GM11168 (cell line): ENCODE data around the gene BCL2L12.

ENCODE experiments used
- in situ Hi-C: fragments of 300-500 bp; cut with MboI; formaldehyde crosslinking; loops from one replicate; pipeline ENCODE4 v1.12.0; 2022; ENCODE audit warnings: low sequenced_read_pairs; ENCODE audit not compliant: unreplicated experiment

The BCL2L12 gene

DNA sequence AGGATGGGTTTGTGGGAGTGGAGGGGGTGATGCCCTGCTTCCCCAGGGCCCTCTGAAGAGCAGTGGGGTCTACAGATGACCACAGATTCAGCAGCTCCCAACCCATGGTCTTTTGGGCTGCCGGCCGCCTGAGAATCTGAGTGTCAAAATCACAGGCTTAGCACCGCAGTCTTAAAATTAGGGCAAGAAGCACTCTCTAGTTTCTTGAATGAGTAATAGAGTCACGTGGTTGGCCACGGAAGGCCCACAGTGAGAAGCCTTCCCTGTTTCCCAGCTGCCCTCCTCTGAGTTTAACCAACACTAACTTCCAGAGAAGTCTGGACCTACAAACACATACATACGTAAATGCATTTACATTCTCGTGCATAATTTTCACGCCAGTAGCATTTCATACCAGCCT, 16.5 kb downstream of the BCL2L12 start:
- in situ Hi-C loops = no loop called here

DNA sequence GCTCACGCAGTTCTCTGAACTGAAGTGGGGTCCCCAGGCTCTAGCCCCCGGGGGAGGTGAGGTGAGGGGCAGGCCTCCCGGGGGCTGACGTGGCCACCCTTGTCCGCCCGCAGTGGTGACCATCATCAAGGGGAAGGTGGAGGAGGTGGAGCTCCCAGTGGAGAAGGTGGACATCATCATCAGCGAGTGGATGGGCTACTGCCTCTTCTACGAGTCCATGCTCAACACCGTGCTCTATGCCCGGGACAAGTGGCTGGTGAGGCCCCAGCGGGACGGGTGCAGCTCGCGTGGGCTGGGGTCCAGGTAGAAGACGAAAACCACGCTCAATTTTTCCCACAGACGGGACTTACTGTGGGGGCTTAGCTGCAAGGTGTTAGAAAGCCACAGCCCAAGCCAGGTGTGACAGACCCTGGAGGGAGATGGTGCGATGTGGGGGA, 18.1 kb downstream of the BCL2L12 start:
- in situ Hi-C loops = no loop called here

DNA sequence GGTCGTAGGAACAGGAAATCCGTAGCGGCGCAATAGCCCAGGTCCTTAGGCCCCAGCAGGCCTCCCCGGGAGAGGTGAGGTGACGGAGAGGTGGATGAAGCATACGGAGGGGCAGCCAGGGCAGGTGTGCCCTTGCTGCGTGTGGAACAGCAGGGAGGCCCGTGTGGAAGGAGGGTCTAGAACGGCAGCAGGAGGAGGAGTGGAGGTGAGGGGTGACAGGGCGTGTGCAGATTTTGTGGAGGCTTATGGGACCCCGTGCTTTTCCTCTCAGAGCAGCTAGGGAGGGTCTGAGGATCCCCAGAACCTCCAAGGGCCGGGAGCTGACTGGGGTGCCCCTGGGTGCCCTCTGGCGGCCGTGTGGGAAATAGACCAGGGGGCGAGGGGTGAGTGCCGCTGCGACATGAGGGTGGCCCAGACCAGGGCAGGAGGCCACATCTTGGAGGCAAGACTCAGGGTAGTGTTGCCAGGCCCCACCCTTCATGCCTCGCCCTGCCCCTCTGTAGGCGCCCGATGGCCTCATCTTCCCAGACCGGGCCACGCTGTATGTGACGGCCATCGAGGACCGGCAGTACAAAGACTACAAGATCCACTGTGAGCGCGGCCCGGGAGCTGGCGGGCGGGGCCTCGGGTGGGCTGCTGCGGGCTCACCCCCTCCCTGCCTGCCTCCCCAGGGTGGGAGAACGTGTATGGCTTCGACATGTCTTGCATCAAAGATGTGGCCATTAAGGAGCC, 18.7 kb downstream of the BCL2L12 start:
- in situ Hi-C loops = no loop called here

DNA sequence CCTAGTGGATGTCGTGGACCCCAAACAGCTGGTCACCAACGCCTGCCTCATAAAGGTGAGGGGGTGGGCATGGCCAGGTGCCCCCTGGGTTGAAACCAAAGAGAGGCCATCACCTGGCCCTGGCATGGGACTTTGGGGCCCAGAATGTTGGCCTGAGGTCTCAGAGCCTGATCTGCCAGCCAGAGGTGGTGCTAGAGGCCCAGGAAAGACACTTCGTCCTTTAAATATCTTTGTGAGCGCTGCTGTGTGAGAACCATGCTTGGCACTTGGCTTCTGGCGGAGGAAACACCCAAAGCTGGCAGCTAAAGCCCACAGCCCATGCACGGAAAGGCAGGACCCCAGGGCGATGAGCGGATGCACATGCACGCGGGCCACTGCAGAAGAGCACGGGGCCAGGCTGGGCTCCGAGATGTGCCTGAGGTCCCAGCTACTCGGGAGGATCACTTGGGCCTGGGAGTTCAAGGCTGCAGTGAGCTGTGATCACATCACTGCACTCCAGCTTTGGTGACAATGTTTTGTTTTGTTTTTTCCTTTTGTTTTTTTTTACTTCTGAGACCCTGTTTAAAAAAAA, 19.3 kb downstream of the BCL2L12 start:
- in situ Hi-C loops = no loop called here

DNA sequence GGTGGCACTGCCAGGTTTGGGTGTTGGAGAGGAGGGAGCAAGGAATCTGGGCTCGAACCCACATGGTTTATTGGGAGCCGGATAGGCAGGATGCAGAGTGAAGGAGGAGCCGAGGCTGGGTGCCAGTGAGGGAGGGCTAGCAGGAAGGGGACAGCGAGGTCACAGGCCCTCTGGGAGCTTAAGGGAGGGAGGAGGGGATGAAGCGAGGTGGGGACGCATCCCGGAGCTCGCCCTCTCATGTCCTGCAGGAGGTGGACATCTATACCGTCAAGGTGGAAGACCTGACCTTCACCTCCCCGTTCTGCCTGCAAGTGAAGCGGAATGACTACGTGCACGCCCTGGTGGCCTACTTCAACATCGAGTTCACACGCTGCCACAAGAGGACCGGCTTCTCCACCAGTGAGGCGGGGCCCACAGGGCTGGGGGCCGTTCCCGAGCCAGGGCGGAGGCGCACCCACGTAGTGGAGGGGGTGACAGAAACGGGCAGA, 20.2 kb downstream of the BCL2L12 start:
- in situ Hi-C loops = no loop called here

DNA sequence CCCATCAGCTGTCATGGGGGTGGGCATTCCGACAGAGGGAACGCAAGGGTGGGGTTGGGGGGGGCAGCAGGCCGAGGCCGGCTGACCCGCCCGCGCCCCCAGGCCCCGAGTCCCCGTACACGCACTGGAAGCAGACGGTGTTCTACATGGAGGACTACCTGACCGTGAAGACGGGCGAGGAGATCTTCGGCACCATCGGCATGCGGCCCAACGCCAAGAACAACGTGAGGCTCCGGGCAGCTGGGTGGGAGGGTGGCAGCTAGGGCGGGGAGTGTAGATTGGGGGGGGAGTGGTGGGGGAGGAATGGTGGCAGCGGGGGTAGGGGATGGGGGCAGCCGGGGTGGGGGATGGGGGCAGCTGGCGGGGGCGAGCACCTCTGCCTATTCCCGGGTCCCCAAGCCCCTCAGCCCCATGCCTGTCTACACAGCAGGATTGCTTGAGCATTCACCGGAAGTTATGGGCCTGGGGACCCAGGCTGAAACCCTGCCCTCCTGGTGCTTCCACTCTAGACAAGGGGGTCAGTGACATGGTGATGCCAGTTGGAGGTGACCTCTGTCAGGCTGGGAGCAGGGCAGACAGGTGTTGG, 20.9 kb downstream of the BCL2L12 start:
- in situ Hi-C loops = no loop called here

DNA sequence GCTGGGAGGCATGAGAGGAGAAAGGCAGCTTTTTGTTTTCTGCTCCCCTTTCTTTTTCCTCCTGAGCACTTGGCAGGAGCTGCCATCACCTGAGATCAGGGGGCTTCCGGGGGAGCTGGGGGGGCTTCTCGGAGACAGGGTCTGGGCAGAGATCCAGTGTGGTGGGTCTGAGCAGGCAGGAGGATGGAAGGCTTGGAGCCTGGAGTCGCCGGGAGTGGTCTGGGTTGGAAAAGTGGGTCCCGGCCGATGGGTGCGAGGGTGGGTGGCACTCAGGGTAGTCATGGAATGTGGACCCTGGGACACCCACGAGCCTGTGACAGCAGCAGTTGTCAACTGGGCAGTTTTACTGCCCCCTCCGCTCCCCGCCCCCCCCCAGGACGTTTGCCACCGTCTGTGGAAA, 21.4 kb downstream of the BCL2L12 start:
- in situ Hi-C loops = no loop called here

DNA sequence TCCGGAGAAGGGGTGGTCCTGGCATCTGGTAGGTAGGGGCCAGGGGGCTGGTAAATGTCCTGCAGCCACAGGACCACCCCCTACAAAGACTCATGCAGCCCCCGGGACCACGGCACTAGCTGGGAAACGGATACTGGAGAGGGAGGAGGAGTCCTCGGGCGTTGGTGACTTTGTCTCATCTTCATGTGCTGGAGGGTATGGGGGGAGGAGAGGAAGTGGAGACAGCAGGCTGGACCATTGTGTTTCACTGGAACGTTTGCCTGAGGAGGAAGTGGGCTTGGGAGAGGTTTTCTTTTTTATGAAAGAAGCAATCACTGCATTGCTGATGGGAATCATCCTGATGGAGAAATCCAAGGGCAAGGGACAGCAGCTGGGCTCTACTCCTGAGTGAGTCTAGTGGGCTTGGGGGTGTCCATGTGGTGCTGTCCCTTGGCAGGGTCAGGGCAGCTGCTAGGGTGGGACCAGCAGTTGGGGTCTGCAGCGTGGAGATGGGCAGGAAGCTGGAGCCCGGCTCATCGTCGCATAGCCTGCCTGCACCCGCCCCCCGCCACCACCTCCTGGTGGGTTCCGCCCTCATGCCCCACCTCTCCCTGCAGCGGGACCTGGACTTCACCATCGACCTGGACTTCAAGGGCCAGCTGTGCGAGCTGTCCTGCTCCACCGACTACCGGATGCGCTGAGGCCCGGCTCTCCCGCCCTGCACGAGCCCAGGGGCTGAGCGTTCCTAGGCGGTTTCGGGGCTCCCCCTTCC, 22.0 kb downstream of the BCL2L12 start:
- in situ Hi-C loops = no loop called here

DNA sequence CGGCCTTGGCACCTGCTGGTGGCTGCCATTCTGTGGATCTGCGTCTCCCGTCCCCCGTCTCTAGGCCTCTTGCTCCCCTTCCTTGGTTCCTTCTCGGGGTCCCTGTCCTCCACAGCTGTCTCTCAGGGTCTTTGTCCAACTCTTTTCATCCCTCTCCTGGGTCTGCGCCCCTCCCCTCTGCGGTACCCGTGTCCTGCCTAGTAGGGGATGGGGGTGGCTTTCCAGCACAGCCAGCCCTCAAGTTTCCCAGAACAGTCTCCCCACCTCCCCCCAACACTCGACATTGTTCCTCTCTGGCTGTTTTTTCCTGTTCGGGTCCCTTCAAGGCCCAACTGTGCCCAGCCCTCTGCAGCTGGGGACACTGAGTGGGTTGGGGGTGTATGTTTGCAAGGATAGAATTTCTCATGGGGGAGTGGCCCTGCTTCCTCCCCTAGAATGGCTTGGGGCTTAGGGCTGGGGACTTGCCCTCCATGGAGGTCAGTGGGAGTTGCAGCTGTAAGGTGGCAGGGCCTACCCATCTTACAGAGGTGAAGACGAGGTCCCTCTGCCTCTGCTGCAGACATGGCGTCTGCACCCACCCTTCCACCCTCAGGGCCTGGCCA, 22.9 kb downstream of the BCL2L12 start:
- in situ Hi-C loops = no loop called here

DNA sequence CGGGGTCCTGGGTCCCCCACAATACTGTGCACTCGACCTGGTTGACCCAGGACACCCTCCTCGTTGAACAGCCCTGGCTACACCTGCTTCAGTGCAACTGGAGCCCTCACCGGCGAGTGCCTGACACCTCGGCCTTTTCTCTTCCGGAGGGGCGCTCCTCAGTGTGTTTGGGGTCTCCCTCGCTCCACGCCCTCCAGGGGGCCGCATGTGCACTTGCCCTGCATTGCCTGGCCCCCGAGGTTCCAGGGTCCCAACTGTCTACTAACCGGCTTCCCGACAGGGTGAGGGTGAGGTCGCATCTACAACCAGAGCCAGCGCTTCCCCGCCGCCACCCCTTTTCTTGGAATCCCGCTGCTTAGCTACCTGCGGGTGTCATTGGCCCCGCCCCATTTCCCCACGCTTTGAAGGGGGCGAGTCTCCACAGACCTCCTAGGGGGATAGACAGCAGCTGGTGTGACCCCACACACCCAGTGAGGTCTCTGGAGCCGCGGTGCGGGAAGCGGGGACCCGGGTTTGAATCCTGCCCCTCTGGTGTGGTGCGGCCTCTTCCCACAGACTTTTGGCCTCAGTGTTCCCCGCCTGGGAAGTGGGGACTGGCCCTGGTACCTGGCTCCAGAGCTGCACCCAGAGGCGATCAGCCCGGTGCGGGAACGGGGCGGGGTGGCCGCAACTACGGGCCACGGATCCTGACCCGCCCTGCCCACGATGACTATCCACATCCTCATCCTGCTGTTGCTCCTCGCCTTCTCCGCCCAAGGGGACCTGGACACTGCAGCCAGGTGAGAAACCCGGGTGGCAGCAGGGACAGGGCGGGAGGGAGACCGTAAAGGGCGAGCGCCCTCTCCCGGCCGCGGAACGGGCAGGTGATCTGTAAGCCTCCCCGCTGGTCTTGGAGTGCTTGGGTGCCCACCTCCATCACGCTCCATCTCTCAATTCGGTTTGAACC, 23.7 kb downstream of the BCL2L12 start, which contains the start of gene ADM5:
Gene ADM5, plus strand, starts transcription at position 462 of the 946 bp plus-strand sequence. Its CDS starts 244 bp downstream, at position 706.
- in situ Hi-C loops = no loop called here

DNA sequence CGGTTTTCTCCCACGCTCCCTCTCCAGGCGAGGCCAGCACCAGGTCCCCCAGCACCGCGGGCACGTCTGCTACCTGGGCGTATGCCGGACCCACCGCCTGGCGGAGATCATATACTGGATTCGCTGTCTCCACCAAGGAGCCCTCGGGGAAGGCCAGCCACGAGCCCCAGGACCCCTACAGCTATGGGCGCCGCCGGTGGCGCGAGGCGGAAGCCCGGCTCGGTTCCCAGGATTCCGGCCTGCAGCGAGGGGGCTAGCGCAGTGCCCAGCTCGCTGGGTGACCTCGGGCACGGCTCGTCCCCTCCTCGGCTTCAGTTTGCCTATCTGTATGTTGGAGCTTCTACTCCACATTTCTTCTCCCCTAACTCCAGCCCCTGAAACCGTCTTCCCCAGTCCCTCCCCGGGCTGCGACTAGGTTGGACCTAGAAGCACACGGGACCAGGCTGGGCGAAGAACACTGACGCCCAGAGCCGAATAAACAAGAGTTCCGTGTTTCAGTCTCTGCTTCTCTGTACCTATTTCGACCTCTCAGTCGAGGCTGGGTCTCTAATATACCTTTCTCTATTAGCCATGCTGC, 24.4 kb downstream of the BCL2L12 start:
- in situ Hi-C loops = no loop called here

DNA sequence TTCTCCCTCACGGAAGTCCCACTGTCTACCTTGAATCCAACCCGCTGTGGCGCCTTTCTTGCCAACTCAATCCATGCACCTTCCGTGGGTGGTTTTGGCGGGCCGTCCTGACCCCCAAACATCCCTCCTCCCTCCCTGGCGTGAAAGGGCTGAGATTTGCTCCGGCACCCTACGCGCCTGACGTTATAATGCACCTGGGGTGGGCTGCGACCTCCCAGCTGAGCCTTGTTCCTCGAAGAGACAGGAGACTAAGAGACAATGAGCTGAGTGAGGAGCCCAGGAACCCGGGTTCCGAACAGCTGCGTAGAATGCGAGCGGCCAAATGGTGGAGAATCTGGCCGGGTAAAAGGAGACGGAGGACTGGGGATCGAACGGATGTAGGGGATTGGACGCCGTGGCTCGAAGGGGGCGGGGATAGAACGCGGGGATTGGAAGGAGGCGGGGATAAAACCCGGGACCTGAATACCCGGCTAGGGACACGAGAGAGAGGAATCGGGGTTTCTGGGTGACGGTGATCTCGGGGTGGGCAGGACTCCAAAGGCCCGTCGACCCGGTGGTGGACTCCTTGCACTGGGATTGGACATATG, 25.0 kb downstream of the BCL2L12 start, which contains the start of gene CPT1C:
Gene CPT1C, plus strand, starts transcription at position 461 of the 587 bp plus-strand sequence. CDS start 1,137 bp downstream, outside the sequence.
- in situ Hi-C loops = no loop called here

DNA sequence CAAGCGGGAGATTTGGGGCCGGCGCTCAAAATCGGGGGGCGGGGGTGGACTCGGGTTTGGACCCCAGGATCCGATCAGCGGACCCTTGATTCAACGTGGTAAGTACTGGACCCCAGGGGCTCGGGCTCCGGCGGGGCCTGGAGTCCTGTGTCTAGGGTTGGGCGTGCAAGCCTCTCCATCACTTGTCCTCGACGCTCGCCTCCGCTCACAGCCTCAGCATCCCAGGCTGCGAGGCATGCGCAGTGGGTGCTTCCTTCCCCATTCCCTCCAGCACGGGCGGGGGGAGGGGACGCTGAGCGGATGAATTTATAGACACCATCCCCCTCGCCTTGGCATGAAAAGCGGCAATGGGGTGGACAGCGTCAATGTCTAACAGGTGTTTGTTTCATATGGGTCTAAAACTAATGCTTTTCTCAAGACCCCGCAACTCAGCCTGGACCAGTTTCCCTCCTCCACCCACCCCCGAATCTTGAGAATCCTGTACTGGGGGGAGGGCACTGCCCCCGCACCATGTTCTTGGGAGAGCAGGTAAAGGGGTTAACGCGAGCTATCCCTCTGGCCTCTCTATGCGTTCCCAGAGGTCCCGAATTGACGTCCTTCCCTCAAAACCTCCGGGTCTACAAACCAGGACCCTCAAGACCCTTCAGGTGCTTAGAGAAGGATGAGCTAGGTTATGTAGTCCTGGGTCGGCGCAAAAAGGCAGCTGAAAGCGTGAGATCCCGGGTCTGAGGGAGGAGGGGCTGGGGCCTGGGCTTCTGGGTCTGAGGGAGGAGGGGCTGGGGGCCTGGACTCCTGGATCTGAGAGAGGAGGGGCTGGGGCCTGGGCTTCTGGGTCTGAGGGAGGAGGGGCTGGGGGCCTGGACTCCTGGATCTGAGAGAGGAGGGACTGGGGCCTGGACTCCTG, 25.8 kb downstream of the BCL2L12 start:
- in situ Hi-C loops = no loop called here

DNA sequence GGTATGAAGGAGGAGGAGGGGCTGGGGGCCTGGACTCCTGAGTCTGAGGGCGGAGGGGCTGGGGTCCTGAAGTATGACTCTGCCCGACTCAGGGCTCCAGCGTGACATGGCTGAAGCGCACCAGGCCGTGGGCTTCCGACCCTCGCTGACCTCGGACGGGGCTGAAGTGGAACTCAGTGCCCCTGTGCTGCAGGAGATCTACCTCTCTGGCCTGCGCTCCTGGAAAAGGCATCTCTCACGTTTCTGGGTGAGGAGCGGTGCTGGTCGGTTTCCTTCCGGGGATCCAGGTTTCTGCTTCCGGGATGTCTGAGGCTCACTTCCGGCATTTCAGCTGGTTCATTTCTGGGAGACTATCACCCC, 26.4 kb downstream of the BCL2L12 start:
- in situ Hi-C loops = no loop called here

DNA sequence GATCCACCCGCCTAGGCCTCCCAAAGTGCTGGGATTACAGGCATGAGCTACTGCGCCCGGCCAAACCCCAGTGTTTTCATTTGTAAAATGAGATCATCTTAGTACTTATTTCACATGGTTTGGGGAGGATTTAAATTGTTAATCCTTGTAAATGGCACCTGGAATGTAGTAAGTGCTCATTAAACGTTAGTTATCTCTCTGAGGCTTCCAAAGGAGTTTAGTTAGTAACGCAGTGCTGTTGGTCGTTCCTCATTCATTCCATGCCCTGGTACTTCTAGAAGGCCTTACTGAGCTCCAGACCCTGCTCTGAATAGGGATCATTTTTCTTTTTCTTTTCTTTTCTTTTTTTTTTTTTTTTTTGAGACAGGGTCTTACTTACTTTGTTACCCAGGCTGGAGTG, 30.4 kb downstream of the BCL2L12 start:
- in situ Hi-C loops = no loop called here

DNA sequence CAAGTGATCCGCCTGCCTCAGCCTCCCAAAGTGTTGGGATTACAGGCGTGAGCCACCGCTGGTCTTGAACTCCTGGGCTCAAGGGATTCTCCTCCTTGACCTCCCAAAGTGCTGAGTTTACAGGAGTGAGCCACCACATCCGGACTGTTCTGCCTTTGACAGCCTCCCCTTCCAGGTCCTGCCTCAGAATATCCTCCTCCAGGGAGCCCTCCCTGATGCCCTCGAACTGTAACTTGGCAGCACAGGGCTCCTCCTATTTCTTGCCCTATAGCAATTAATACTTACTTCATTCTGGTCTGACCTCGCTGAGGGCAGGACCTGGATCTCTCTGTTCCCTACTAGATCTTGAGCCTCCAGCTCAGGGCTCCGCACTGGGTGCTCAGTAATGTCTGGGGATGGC, 31.1 kb downstream of the BCL2L12 start:
- in situ Hi-C loops = no loop called here

DNA sequence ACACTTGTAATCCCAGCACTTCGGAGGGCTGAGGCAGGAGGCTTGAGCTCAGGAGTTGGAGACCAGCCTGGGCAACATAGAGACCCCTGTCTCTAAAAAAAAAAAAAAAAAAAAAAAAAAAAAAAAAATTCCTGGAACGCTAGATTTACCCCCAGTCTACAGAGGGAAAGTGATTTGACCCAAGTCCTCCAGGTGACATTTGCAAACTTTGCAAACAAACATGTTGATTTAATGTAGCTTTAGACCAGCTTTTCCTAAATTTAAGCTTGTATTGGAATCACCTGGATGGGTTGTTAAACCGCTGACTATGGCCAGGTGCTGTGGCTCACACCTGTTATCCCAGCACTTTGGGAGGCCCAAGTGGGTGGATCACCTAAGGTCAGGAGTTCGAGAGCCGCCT, 33.6 kb downstream of the BCL2L12 start:
- in situ Hi-C loops = no loop called here

DNA sequence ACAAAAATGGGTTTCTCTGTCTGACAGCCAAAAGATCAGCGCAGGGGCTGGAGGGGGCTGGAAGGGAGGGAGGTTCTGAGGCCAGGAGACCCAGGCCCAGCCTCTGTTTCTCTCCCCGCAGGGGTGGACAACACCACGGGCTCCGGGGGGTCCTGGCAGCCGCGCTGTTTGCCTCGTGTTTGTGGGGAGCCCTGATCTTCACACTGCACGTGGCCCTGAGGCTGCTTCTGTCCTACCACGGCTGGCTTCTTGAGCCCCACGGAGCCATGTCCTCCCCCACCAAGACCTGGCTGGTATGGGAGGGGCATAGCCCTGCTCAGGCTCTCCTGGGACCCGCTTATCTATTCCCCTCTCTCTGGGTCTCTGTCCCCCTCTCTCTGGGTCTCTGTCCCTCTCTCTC, 34.8 kb downstream of the BCL2L12 start:
- in situ Hi-C loops = no loop called here
